Fibroblast of the aortic adventitia (primary cell): ENCODE data around the gene DICER1. TPM values are rescaled to one million over a fixed set of nuclear protein-coding genes. Genes with fewer than 3 reads are reported as not detected.

ENCODE experiments used
- DNase-seq: peaks from one replicate; pipeline ENCODE4 v3.0.0-alpha.2; 2010; ENCODE audit warnings: low read depth
- H3K4me3 ChIP-seq: 2 replicates; pipeline ENCODE4 v1.5.1; 2011; ENCODE audit warnings: low read depth, mild to moderate bottlenecking, control low read depth, low read length, moderate library complexity
- total RNA-seq: library from RNA; depleted of rRNA; stranded (reverse); fragments of >200 nt; gene quantifications from 2 replicates; pipeline ENCODE4 v1.2.3, GENCODE V29; 2012; ENCODE audit warnings: low replicate concordance
- TF ChIP-seq, protein P1 (sequence below): IDR thresholded peaks from 2 replicates; pipeline ENCODE4 v1.5.1; 2011; ENCODE audit warnings: mild to moderate bottlenecking, low read length, control low read depth, inconsistent platforms; ENCODE audit not compliant: insufficient read depth

Gene DICER1
- total RNA-seq, 1 donor: 46.6 TPM

GRCh38 chr14:95071649-95072280 is 85.6 kb downstream of the DICER1 start:
- DNase-seq: no peak
- TF ChIP-seq, protein P1, sequence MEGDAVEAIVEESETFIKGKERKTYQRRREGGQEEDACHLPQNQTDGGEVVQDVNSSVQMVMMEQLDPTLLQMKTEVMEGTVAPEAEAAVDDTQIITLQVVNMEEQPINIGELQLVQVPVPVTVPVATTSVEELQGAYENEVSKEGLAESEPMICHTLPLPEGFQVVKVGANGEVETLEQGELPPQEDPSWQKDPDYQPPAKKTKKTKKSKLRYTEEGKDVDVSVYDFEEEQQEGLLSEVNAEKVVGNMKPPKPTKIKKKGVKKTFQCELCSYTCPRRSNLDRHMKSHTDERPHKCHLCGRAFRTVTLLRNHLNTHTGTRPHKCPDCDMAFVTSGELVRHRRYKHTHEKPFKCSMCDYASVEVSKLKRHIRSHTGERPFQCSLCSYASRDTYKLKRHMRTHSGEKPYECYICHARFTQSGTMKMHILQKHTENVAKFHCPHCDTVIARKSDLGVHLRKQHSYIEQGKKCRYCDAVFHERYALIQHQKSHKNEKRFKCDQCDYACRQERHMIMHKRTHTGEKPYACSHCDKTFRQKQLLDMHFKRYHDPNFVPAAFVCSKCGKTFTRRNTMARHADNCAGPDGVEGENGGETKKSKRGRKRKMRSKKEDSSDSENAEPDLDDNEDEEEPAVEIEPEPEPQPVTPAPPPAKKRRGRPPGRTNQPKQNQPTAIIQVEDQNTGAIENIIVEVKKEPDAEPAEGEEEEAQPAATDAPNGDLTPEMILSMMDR: no peak
- H3K4me3 ChIP-seq: no peak overlapping the region

DNA sequence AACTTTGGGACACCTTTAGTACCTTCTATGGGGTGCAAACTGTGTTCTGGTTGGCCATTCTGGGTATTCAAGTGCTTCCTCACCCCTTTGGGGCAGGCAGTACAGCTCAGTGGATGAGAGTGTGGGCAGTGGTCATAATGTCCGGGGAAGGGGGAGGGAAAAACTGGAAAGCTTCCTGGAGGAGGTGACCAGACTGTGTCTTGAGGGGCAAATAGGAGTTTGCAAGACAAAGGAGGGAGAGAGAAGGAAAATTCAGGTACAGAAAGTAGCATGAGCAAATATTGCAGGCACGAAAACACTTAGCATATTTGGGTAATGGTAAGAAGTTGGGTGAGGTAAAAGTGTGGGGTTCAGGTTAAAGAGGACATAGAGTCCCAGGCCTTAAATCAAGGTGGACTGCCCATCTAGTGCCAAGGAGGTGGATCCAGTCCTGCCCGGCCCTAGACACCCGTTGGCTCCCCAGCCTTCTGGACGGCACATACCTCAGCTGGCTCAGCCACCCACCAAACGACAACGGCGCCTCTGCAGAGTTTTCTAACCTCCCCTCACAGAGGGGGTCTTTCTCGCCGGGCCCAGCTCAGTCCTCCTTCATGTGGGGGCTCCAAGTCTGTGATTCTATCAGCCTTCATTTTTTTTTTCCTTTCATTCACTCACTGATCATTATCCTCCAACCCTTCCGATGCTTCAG is 86.4 kb downstream of the DICER1 start:
- DNase-seq: no peak
- H3K4me3 ChIP-seq: no peak overlapping the region
- TF ChIP-seq, protein P1: no peak

GRCh38 chr14:95069547-95069946 is 87.8 kb downstream of the DICER1 start:
- no peak for DNase-seq
- no peak overlapping the region for H3K4me3 ChIP-seq
- TF ChIP-seq, protein P1: no peak

DNA sequence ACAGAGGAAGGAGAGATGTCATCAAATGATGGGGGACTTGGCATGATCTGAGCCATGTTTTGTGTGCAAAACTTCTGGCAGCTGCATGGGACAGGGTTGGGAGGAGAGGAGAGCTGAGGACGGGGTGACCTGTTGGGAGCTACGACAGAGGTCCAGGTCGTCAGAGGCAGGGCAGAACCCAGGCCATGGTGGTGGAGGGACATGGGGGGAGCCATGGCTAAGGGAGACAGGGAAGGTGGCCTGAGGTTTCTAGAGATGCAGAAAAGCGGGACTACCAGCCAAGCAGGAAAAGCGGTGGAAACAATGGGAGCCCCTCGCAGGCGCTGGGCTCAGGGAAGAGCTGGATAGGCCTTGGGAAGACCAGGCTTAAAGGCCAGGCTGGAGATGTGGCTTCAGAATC is 88.3 kb downstream of the DICER1 start:
- TF ChIP-seq, protein P1: no peak
- DNase-seq: no peak
- no peak overlapping the region for H3K4me3 ChIP-seq

DNA sequence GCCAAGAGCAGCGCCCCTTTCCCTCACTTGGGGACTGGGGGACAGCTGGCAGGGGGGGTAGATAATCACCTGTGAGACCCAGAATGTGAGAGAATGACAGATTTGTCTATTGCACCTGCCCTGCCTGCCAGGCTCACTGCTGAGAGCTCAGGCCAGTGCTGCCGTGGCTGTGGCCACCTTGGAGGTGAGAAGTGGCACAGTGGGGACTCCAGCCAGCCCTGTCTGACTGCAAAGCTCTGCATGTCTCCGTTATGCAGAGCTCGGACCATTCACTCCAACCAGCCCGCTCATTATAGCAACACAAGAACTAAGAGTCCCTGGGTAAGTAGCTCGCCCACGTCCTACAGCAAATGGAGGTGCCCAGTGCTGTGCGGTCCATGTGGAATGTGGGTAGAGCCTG is 88.8 kb downstream of the DICER1 start:
- no peak overlapping the region for H3K4me3 ChIP-seq
- DNase-seq: no peak
- TF ChIP-seq, protein P1: no peak

- TF ChIP-seq, protein P1: no peak
- DNase-seq: no peak
- no peak overlapping the region for H3K4me3 ChIP-seq
These were observed 89.2 kb downstream of the DICER1 start for GRCh38 chr14:95068080-95068479.
